Measurements from ENCODE around the gene FOXP2.

DNA sequence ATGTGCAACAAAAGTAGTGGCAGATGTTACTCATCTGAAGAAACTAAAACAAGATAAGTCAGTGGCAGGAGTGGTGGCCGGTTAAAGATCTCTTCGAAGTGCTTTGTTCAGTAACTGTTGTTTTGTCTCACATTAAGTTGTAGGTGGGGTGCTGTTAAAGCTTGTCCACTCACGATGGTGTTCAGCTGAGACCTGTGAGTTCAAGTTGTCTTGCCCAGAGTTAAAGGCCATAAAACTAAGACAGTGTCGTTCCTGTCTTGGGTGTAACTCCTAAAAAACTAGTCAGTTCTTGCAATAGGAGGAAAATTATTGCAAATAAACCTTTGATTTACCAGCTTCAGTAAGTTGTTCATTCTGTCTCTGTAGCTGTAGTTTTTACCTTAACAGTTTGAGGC, 857 bp upstream of the FOXP2 start:
- TF ChIP-seq GATA3 (IDR thresholded peaks at IDR 0.05; ENCODE audit: low read depth, low read length) (no peak), GATA2 (IDR thresholded peaks at IDR 0.05; ENCODE audit: low read depth, low read length) (no peak)

Measured in SH-SY5Y (cell line).